Loucy (cell line): Measurements from ENCODE around the gene SERPINE3.

Source experiments
- H2AFZ ChIP-seq: fragments of 200-600 bp; sonication (generic); 2 replicates; pipeline ENCODE4 v1.6.0; 2016; ENCODE audit warnings: antibody characterized with exemption, mild to moderate bottlenecking, low read length, moderate library complexity
- H3F3A ChIP-seq: fragments of 200-600 bp; 2 replicates; pipeline ENCODE4 v1.6.0; 2016; ENCODE audit warnings: antibody characterized with exemption, low read depth, mild to moderate bottlenecking
- H3K27me3 ChIP-seq: fragments of 200-600 bp; sonication (generic); 2 replicates; pipeline ENCODE4 v1.6.1; 2014; ENCODE audit warnings: low read length, mild to moderate bottlenecking; ENCODE audit not compliant: insufficient read depth, poor library complexity, severe bottlenecking
- H3K36me3 ChIP-seq: fragments of 200-600 bp; sonication (generic); 2 replicates; pipeline ENCODE4 v1.6.1; 2016; ENCODE audit warnings: low read length; ENCODE audit not compliant: insufficient read depth
- H3K4me1 ChIP-seq: fragments of 200-600 bp; sonication (generic); 2 replicates; pipeline ENCODE4 v1.5.1; 2014; ENCODE audit warnings: low read length, mild to moderate bottlenecking; ENCODE audit not compliant: insufficient read depth, poor library complexity, severe bottlenecking
- H3K4me2 ChIP-seq: fragments of 200-600 bp; sonication (generic); 2 replicates; pipeline ENCODE4 v1.6.0; 2014; ENCODE audit warnings: antibody characterized with exemption, low read length, low read depth, mild to moderate bottlenecking; ENCODE audit not compliant: poor library complexity, severe bottlenecking
- H3K4me3 ChIP-seq: fragments of 200-600 bp; sonication (generic); 2 replicates; pipeline ENCODE4 v1.5.1; 2014; ENCODE audit warnings: low read length, mild to moderate bottlenecking, mixed read lengths; ENCODE audit not compliant: poor library complexity, severe bottlenecking
- H3K79me2 ChIP-seq: fragments of 200-600 bp; sonication (generic); 2 replicates; pipeline ENCODE4 v1.6.1; 2014; ENCODE audit warnings: low read length; ENCODE audit not compliant: insufficient read depth
- H3K9ac ChIP-seq: fragments of 200-600 bp; sonication (generic); 2 replicates; pipeline ENCODE4 v1.6.0; 2014; ENCODE audit warnings: mild to moderate bottlenecking, low read depth, low read length, moderate library complexity; ENCODE audit not compliant: poor library complexity, severe bottlenecking
- H3K9me2 ChIP-seq: fragments of 200-600 bp; sonication (generic); replicated peaks from 2 replicates; pipeline ENCODE4 v1.6.1; 2016; ENCODE audit warnings: low read depth, low read length, mixed read lengths
- H3K9me3 ChIP-seq: fragments of 200-600 bp; sonication (generic); 2 replicates; pipeline ENCODE4 v1.6.1; 2014; ENCODE audit warnings: mild to moderate bottlenecking, antibody characterized with exemption, low read length, low read depth; ENCODE audit not compliant: insufficient read depth
- H4K20me1 ChIP-seq: fragments of 200-600 bp; sonication (generic); 2 replicates; pipeline ENCODE4 v1.6.0; 2014; ENCODE audit warnings: antibody characterized with exemption, low read length, mild to moderate bottlenecking; ENCODE audit not compliant: insufficient read depth, poor library complexity, severe bottlenecking
- CTCF ChIP-seq: fragments of 200-600 bp; sonication (generic); conservative IDR thresholded peaks from 2 replicates; pipeline ENCODE4 v1.5.1; 2014; ENCODE audit warnings: mild to moderate bottlenecking, antibody characterized with exemption, low read length
- EZH2phosphoT487 ChIP-seq: fragments of 200-600 bp; IDR thresholded peaks from 2 replicates; pipeline ENCODE4 v1.6.1; 2018; ENCODE audit warnings: antibody characterized with exemption, mild to moderate bottlenecking, moderate library complexity, borderline replicate concordance

The SERPINE3 gene

GRCh38 chr13:51342706-51343105 lies 3.2 kb downstream of the SERPINE3 start:
- Histone ChIP-seq H3K79me2 (no peaks in the 10 kb centered on the region), H3K9ac (no peak overlapping the region), H2AFZ (no peak overlapping the region), H3K9me2 (no peaks in the 10 kb centered on the region), H3K4me3 (no peak overlapping the region), H3K4me1 (no peaks in the 10 kb centered on the region), H3F3A (no peaks in the 10 kb centered on the region), H4K20me1 (no peaks in the 10 kb centered on the region), H3K27me3 (no peaks in the 10 kb centered on the region), H3K4me2 (no peak overlapping the region), H3K36me3 (no peaks in the 10 kb centered on the region), H3K9me3 (no peaks in the 10 kb centered on the region)
- TF ChIP-seq CTCF, result no peak
- TF ChIP-seq EZH2phosphoT487, result no peak

GRCh38 chr13:51343475-51343874 lies 4.0 kb downstream of the SERPINE3 start:
- H4K20me1 ChIP-seq, result no peaks in the 10 kb centered on the region
- no peaks in the 10 kb centered on the region for H3K27me3 ChIP-seq
- no peaks in the 10 kb centered on the region for H3K36me3 ChIP-seq
- H3K4me1 ChIP-seq, result no peaks in the 10 kb centered on the region
- no peaks in the 10 kb centered on the region for H3K79me2 ChIP-seq
- H3K4me3 ChIP-seq, result no peak overlapping the region
- no peak overlapping the region for H3K9ac ChIP-seq
- no peak overlapping the region for H3K4me2 ChIP-seq
- H3F3A ChIP-seq, result no peaks in the 10 kb centered on the region
- H2AFZ ChIP-seq, result no peak overlapping the region
- no peaks in the 10 kb centered on the region for H3K9me3 ChIP-seq
- no peak for TF ChIP-seq EZH2phosphoT487
- no peak for TF ChIP-seq CTCF
- H3K9me2 ChIP-seq, result no peaks in the 10 kb centered on the region

DNA sequence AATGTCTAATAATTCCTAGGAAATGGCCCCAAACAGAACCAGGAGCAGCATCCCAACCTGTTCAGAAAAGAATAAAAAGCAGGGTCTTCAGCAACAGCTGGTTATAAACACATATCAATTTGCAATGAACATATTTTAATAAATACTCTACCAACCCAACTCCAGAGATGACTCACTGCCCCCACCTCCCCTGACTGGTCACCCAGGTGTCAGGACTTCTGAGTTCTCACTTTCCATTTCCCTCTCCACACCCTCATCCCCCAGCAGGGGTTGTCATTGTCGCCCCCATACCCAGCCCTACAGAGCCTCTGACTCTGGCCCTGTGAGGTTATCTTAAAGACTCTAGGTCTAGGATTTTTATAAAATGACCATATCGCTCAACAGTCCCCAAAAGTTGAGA lies 6.9 kb downstream of the SERPINE3 start:
- Histone ChIP-seq H3K9me3 (no peaks in the 10 kb centered on the region), H3K36me3 (no peaks in the 10 kb centered on the region)

More for the DNA sequence above, 6.9 kb downstream of the SERPINE3 start:
- no peak overlapping the region for H3K9ac ChIP-seq
- no peaks in the 10 kb centered on the region for H3K27me3 ChIP-seq
- no peak overlapping the region for H3K4me2 ChIP-seq
- no peaks in the 10 kb centered on the region for H4K20me1 ChIP-seq
- TF ChIP-seq EZH2phosphoT487, result no peak
- TF ChIP-seq CTCF, result no peak
- no peaks in the 10 kb centered on the region for H3K4me1 ChIP-seq
- no peak overlapping the region for H3K4me3 ChIP-seq
- H3F3A ChIP-seq, result no peaks in the 10 kb centered on the region
- H2AFZ ChIP-seq, result no peak overlapping the region
- H3K79me2 ChIP-seq, result no peaks in the 10 kb centered on the region
- no peaks in the 10 kb centered on the region for H3K9me2 ChIP-seq
